GM23338 (cell line): Measurements from ENCODE around the gene IL36RN.

Experiments used
- EZH2 ChIP-seq: fragments of 200-600 bp; sonication (generic); IDR thresholded peaks from one replicate; pipeline ENCODE4 v1.8.0; 2017; ENCODE audit warnings: antibody characterized with exemption, mild to moderate bottlenecking, low read depth; ENCODE audit not compliant: unreplicated experiment
- EZH2phosphoT487 ChIP-seq: fragments of 200-600 bp; sonication (generic); IDR thresholded peaks from one replicate; pipeline ENCODE4 v1.8.1; 2018; ENCODE audit warnings: antibody characterized with exemption; ENCODE audit not compliant: unreplicated experiment
- POLR2AphosphoS5 ChIP-seq: IDR thresholded peaks from 2 replicates; pipeline ENCODE4 v1.6.1; 2016; ENCODE audit warnings: antibody characterized with exemption, low read depth
- STAT1 ChIP-seq: IDR thresholded peaks from one replicate; pipeline ENCODE4 v1.6.1; 2016; ENCODE audit warnings: antibody characterized with exemption; ENCODE audit not compliant: unreplicated experiment
- ZNF114 ChIP-seq: fragments of 250-450 bp; sonication (Bioruptor Pico); IDR thresholded peaks from 2 replicates; pipeline ENCODE4 v1.5.0; 2020; ENCODE audit warnings: mild to moderate bottlenecking, moderate library complexity
- TF ChIP-seq, protein P1 (sequence below), 2 experiments: fragments of 200-600 bp in 1 of 2; sonication (generic) in 1 of 2; conservative IDR thresholded peaks; 2 replicates each; pipeline versions ENCODE4 v1.5.1 to v1.6.1; 2016 to 2017; ENCODE audit warnings: antibody characterized with exemption in 2 of 2, low read depth in 2 of 2, mild to moderate bottlenecking in 2 of 2, moderate library complexity in 1 of 2
- TF ChIP-seq, protein P2 (sequence below): IDR thresholded peaks from one replicate; pipeline ENCODE4 v1.6.1; 2018; ENCODE audit warnings: antibody characterized with exemption; ENCODE audit not compliant: unreplicated experiment
- TF ChIP-seq, protein P3 (sequence below): IDR thresholded peaks from 2 replicates; pipeline ENCODE4 v1.6.1; 2016; ENCODE audit warnings: antibody characterized with exemption
- TF ChIP-seq, protein P4 (sequence below): fragments of 250-450 bp; sonication (Bioruptor Pico); IDR thresholded peaks from 2 replicates; pipeline ENCODE4 v1.5.0; 2020; ENCODE audit warnings: mild to moderate bottlenecking, moderate library complexity

DNA sequence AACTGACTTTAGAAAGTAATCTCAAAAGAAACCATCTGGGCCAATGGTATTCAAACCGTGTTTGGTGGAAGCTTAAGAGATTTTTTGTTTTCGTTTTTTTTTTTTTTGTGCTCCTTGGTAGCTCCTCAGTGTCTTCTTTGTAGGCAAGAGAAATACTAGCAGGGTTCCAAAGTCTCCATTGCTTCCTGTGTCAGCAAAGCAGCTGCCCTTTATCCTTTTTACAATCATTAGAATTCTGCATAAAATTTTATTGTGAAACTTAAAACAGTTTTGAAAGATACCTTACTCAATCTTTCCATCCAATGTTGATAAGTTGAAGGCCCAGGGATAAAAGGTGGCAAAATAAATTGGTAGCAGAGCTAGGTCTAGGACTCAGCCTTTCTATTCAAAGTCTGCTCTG, 9.3 kb downstream of the IL36RN start:
- TF ChIP-seq, protein P1, sequence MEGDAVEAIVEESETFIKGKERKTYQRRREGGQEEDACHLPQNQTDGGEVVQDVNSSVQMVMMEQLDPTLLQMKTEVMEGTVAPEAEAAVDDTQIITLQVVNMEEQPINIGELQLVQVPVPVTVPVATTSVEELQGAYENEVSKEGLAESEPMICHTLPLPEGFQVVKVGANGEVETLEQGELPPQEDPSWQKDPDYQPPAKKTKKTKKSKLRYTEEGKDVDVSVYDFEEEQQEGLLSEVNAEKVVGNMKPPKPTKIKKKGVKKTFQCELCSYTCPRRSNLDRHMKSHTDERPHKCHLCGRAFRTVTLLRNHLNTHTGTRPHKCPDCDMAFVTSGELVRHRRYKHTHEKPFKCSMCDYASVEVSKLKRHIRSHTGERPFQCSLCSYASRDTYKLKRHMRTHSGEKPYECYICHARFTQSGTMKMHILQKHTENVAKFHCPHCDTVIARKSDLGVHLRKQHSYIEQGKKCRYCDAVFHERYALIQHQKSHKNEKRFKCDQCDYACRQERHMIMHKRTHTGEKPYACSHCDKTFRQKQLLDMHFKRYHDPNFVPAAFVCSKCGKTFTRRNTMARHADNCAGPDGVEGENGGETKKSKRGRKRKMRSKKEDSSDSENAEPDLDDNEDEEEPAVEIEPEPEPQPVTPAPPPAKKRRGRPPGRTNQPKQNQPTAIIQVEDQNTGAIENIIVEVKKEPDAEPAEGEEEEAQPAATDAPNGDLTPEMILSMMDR (conservative IDR thresholded peaks at IDR 0.05; ENCODE audit: low read depth in 2 of 2), result no peak
- TF ChIP-seq STAT1, result no peak
- TF ChIP-seq POLR2AphosphoS5, result no peak
- TF ChIP-seq EZH2, result no peak
- no peak for TF ChIP-seq EZH2phosphoT487
- TF ChIP-seq, protein P2, sequence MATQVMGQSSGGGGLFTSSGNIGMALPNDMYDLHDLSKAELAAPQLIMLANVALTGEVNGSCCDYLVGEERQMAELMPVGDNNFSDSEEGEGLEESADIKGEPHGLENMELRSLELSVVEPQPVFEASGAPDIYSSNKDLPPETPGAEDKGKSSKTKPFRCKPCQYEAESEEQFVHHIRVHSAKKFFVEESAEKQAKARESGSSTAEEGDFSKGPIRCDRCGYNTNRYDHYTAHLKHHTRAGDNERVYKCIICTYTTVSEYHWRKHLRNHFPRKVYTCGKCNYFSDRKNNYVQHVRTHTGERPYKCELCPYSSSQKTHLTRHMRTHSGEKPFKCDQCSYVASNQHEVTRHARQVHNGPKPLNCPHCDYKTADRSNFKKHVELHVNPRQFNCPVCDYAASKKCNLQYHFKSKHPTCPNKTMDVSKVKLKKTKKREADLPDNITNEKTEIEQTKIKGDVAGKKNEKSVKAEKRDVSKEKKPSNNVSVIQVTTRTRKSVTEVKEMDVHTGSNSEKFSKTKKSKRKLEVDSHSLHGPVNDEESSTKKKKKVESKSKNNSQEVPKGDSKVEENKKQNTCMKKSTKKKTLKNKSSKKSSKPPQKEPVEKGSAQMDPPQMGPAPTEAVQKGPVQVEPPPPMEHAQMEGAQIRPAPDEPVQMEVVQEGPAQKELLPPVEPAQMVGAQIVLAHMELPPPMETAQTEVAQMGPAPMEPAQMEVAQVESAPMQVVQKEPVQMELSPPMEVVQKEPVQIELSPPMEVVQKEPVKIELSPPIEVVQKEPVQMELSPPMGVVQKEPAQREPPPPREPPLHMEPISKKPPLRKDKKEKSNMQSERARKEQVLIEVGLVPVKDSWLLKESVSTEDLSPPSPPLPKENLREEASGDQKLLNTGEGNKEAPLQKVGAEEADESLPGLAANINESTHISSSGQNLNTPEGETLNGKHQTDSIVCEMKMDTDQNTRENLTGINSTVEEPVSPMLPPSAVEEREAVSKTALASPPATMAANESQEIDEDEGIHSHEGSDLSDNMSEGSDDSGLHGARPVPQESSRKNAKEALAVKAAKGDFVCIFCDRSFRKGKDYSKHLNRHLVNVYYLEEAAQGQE, result no peak
- TF ChIP-seq, protein P3, sequence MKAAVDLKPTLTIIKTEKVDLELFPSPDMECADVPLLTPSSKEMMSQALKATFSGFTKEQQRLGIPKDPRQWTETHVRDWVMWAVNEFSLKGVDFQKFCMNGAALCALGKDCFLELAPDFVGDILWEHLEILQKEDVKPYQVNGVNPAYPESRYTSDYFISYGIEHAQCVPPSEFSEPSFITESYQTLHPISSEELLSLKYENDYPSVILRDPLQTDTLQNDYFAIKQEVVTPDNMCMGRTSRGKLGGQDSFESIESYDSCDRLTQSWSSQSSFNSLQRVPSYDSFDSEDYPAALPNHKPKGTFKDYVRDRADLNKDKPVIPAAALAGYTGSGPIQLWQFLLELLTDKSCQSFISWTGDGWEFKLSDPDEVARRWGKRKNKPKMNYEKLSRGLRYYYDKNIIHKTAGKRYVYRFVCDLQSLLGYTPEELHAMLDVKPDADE, result no peak
- no peak for TF ChIP-seq ZNF114 (CRISPR knock-in tag)
- TF ChIP-seq, protein P4, sequence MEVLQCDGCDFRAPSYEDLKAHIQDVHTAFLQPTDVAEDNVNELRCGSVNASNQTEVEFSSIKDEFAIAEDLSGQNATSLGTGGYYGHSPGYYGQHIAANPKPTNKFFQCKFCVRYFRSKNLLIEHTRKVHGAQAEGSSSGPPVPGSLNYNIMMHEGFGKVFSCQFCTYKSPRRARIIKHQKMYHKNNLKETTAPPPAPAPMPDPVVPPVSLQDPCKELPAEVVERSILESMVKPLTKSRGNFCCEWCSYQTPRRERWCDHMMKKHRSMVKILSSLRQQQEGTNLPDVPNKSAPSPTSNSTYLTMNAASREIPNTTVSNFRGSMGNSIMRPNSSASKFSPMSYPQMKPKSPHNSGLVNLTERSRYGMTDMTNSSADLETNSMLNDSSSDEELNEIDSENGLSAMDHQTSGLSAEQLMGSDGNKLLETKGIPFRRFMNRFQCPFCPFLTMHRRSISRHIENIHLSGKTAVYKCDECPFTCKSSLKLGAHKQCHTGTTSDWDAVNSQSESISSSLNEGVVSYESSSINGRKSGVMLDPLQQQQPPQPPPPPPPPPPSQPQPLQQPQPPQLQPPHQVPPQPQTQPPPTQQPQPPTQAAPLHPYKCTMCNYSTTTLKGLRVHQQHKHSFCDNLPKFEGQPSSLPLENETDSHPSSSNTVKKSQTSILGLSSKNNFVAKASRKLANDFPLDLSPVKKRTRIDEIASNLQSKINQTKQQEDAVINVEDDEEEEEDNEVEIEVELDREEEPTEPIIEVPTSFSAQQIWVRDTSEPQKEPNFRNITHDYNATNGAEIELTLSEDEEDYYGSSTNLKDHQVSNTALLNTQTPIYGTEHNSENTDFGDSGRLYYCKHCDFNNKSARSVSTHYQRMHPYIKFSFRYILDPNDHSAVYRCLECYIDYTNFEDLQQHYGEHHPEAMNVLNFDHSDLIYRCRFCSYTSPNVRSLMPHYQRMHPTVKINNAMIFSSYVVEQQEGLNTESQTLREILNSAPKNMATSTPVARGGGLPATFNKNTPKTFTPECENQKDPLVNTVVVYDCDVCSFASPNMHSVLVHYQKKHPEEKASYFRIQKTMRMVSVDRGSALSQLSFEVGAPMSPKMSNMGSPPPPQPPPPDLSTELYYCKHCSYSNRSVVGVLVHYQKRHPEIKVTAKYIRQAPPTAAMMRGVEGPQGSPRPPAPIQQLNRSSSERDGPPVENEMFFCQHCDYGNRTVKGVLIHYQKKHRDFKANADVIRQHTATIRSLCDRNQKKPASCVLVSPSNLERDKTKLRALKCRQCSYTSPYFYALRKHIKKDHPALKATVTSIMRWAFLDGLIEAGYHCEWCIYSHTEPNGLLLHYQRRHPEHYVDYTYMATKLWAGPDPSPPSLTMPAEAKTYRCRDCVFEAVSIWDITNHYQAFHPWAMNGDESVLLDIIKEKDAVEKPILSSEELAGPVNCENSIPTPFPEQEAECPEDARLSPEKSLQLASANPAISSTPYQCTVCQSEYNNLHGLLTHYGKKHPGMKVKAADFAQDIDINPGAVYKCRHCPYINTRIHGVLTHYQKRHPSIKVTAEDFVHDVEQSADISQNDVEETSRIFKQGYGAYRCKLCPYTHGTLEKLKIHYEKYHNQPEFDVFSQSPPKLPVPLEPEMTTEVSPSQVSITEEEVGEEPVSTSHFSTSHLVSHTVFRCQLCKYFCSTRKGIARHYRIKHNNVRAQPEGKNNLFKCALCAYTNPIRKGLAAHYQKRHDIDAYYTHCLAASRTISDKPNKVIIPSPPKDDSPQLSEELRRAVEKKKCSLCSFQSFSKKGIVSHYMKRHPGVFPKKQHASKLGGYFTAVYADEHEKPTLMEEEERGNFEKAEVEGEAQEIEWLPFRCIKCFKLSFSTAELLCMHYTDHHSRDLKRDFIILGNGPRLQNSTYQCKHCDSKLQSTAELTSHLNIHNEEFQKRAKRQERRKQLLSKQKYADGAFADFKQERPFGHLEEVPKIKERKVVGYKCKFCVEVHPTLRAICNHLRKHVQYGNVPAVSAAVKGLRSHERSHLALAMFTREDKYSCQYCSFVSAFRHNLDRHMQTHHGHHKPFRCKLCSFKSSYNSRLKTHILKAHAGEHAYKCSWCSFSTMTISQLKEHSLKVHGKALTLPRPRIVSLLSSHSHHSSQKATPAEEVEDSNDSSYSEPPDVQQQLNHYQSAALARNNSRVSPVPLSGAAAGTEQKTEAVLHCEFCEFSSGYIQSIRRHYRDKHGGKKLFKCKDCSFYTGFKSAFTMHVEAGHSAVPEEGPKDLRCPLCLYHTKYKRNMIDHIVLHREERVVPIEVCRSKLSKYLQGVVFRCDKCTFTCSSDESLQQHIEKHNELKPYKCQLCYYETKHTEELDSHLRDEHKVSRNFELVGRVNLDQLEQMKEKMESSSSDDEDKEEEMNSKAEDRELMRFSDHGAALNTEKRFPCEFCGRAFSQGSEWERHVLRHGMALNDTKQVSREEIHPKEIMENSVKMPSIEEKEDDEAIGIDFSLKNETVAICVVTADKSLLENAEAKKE (CRISPR knock-in tag), result no peak
